ENCODE results near the gene HMGN1. TPM values are rescaled to one million over a fixed set of nuclear protein-coding genes. Genes with fewer than 3 reads are reported as not detected.

The HMGN1 gene
- total RNA-seq, 1 donor from 2014 or later, result 64.5 TPM

DNA sequence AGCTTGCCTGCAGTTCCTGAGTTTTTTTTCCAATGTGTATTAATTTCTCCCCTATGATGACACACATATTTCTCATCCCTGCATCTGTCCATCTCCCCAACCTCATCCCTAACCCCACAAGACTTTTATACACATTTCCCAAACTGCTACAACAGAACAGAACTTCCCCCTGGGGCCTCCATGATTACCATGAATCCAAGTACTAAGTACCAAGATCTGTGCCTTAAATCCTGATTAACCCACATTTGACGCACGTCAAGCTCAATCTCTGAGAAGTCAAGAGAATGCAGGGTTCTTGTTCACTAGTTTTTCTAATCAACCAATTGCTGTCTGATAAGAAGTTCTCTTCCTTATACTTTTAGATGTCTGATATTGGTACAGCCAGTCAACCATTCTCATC, 9.7 kb downstream of the HMGN1 start:
- no peak overlapping the region for H3K27ac ChIP-seq (replicated peaks)
- peaks cover 6% of the 10 kb centered on the region for H3K4me1 ChIP-seq
- H3K36me3 ChIP-seq, result peaks cover 28% of the 10 kb centered on the region
- TF ChIP-seq, protein P1, sequence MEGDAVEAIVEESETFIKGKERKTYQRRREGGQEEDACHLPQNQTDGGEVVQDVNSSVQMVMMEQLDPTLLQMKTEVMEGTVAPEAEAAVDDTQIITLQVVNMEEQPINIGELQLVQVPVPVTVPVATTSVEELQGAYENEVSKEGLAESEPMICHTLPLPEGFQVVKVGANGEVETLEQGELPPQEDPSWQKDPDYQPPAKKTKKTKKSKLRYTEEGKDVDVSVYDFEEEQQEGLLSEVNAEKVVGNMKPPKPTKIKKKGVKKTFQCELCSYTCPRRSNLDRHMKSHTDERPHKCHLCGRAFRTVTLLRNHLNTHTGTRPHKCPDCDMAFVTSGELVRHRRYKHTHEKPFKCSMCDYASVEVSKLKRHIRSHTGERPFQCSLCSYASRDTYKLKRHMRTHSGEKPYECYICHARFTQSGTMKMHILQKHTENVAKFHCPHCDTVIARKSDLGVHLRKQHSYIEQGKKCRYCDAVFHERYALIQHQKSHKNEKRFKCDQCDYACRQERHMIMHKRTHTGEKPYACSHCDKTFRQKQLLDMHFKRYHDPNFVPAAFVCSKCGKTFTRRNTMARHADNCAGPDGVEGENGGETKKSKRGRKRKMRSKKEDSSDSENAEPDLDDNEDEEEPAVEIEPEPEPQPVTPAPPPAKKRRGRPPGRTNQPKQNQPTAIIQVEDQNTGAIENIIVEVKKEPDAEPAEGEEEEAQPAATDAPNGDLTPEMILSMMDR (IDR thresholded peaks at IDR 0.05; ENCODE audit: borderline replicate concordance), result no peak
- no peaks in the 10 kb centered on the region for H3K9me3 ChIP-seq (replicated peaks)
- no peak overlapping the region for H3K4me3 ChIP-seq
- intact Hi-C loops (cut with micrococcal nuclease), result no loop called here
- no peak for DNase-seq
- no peaks in the 10 kb centered on the region for H3K27me3 ChIP-seq (ENCODE audit: low read depth)

DNA sequence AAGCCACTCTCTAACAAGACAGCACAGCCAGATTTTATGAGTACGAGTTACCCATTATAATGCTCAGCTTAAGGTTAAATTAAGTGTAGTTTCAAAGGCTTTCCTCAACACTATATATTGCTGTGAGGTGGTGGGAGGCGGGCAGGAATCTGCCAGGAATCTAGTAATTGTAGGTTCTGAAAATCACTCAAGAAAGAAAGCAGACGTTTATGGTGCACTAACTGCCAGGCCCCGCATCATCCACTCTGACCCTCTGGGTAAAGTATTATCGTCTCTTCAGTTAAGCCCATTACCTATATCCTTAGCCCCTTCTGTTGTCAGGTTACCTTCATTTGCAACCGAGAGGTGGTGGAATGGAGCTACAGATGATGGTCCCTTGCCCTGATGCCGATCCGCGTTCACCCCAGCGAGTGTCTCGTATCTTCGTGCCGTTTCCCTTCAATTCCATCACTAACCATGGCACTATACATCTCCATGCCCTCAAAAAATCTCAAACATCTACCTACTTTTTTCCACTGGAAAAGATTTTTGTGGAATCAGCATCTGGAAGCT, 12.4 kb downstream of the HMGN1 start:
- TF ChIP-seq, protein P1 (IDR thresholded peaks at IDR 0.05; ENCODE audit: borderline replicate concordance), result no peak
- H3K4me3 ChIP-seq, result no peak overlapping the region
- no peak overlapping the region for H3K27ac ChIP-seq (replicated peaks)
- intact Hi-C loops (cut with micrococcal nuclease), result no loop called here
- H3K36me3 ChIP-seq, result peaks cover 9% of the 10 kb centered on the region
- H3K27me3 ChIP-seq (ENCODE audit: low read depth), result no peaks in the 10 kb centered on the region
- peaks cover 4% of the 10 kb centered on the region for H3K4me1 ChIP-seq
- no peak for DNase-seq
- H3K9me3 ChIP-seq (replicated peaks), result no peaks in the 10 kb centered on the region

DNA sequence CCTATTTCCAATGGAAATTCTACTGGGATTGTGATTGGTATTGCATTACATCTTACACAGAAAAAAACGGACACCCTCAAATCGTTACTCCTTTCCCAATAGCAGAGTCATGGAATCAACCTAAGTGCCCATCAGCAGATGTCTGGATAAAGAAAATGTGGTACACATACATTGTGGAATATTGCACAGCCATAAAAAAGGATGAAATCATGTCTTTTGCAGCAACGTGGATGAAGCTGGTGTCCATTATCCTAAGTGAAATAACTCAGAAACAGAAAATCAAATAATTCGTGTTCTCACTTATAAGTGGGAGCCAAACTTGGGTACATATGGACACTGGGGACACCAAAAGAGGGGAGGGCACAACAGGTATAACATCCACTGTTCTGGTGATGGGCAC, 14.3 kb downstream of the HMGN1 start:
- H3K36me3 ChIP-seq, result no peaks in the 10 kb centered on the region
- no peak overlapping the region for H3K27ac ChIP-seq (replicated peaks)
- peaks cover 4% of the 10 kb centered on the region for H3K4me1 ChIP-seq
- no peaks in the 10 kb centered on the region for H3K9me3 ChIP-seq (replicated peaks)
- TF ChIP-seq, protein P1 (IDR thresholded peaks at IDR 0.05; ENCODE audit: borderline replicate concordance), result no peak
- intact Hi-C loops (cut with micrococcal nuclease), result no loop called here
- DNase-seq, result no peak
- H3K27me3 ChIP-seq (ENCODE audit: low read depth), result no peaks in the 10 kb centered on the region
- H3K4me3 ChIP-seq, result no peak overlapping the region

DNA sequence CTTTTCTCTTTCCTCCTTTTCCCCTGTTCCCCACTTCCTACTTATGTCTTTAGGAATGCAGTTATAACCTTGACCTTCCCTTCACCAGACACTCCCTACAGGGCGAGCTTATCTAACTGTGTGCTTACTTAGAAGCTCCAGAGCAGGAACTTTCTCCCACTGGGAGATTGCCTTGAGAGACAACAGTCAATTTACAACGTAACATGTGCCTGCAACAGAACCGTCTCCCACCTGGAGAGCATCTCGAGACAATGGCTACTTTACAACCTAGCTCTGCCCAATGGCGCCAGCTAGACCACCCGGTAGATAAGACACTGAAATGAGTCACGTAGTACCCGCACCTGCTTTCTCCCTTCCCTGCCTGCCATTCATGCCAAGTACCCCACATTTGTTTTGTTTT, 16.7 kb downstream of the HMGN1 start:
- DNase-seq, result no peak
- no peak overlapping the region for H3K27ac ChIP-seq (replicated peaks)
- H3K9me3 ChIP-seq (replicated peaks), result no peaks in the 10 kb centered on the region
- TF ChIP-seq, protein P1 (IDR thresholded peaks at IDR 0.05; ENCODE audit: borderline replicate concordance), result no peak
- intact Hi-C loops (cut with micrococcal nuclease), result no loop called here
- no peaks in the 10 kb centered on the region for H3K27me3 ChIP-seq (ENCODE audit: low read depth)
- no peak overlapping the region for H3K4me3 ChIP-seq
- H3K4me1 ChIP-seq, result peaks cover 4% of the 10 kb centered on the region
- H3K36me3 ChIP-seq, result no peaks in the 10 kb centered on the region

DNA sequence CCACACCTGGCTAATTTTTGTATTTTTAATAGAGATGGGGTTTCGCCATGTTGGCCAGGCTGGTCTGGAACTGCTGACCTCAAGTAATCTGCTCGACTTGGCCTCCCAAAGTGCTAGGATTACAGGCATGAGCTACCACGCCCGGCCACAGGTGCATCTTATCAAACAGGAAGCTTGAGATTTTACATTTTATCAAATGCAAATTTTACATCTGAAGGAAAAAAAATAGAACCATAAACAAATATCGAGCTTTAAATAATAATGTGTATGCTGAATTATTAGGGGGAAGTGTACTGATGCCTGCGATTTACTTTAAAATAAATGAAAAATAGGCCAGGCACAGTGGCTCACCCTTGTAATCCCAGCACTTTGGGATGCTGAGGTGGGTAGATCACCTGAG, 18.9 kb downstream of the HMGN1 start:
- no peak for DNase-seq
- intact Hi-C loops (cut with micrococcal nuclease), result no loop called here
- TF ChIP-seq, protein P1 (IDR thresholded peaks at IDR 0.05; ENCODE audit: borderline replicate concordance), result no peak

More for the DNA sequence above, 18.9 kb downstream of the HMGN1 start:
- no peaks in the 10 kb centered on the region for H3K36me3 ChIP-seq
- H3K4me1 ChIP-seq, result peaks cover 4% of the 10 kb centered on the region
- no peaks in the 10 kb centered on the region for H3K9me3 ChIP-seq (replicated peaks)
- no peak overlapping the region for H3K4me3 ChIP-seq
- H3K27me3 ChIP-seq (ENCODE audit: low read depth), result no peaks in the 10 kb centered on the region
- no peak overlapping the region for H3K27ac ChIP-seq (replicated peaks)

All from left ventricle myocardium inferior (tissue), 1 donor.